Stimulated activated CD4-positive, alpha-beta T cell treated with anti-CD3 and anti-CD28 coated beads, Interleukin-1b, Interleukin-23, amount 100 ng/mL, for 24 hours (primary cell): ENCODE data around the gene MTFP1.
"Not testable (repeated sequence)": the region's sequence is repeated elsewhere in the genome, so short reads cannot be mapped to it uniquely, and the experiment has no call there.

Source experiments
- DNase-seq, 4 experiments: peaks; one replicate each; pipeline ENCODE4 v3.0.0-alpha.2; 2020; ENCODE audit warnings: low read depth in 4 of 4, low spot score in 1 of 4

MTFP1 gene

DNA sequence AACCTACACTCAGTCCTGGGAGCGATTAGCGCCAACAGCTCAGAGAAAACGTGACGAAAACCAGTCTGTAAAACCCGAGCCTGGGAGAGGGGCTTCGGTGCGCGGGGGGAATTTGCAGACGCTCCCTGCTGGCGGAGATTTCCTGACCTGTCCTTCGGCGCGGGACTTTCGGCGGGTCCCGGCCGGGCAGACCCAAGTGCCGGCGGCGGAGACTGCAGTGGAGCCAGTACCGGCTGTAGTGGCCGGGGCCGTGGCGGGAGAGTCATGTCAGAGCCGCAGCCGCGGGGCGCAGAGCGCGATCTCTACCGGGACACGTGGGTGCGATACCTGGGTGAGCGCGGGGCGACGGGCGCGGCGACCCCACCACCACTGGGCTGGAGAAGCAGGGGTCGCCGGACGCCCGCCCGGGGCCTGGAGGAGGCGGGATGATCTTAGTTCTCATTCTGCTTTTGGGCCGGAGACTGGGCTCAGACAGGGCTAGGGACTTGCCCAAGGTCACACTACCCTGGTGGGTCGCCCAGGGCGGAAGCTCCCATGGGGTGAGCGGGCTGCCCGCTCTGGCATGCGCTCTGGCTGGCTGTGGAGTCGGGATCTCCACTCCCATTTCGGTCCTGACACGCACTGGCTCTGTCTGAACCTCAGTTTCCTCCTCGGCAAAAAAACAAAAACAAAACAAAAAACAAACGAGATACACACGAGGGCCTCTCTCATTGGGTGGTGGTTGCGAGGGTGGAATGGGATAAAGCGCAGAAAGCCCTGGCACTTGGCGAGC lies at the start of gene MTFP1:
Gene MTFP1 (plus strand): TSS at position 153 of the 772 bp plus-strand sequence. CDS start 112 bp downstream, at position 265.
- DNase-seq: peak in 3 of 4 experiments; percentile 27 to 38 (median 36)

DNA sequence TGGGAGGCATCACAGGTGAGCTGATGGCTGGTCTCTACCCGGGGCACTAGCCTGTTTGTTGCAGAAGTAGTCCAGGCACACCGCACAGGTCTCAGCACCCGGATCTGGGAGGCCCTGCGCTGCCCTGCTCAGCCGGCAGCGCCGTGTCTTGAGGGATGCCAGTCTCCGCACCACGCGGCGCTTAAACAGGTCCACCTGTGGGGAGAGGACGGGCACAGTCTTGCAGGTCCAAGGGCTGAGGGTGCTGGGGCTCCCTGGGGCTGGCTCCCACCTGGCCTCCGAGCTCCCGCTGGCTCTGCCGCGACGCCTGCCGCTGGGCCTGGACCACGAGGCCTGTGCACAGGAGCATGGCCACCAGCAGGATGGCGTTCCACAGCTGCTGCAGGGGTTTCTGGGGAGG lies 45.6 kb upstream of the MTFP1 start:
- no peak for DNase-seq

- no peak for DNase-seq
Measured at GRCh38 chr22:30381264-30381663, 44.3 kb upstream of the MTFP1 start.

GRCh38 chr22:30382340-30382739 lies 43.2 kb upstream of the MTFP1 start:
- DNase-seq: no peak

DNA sequence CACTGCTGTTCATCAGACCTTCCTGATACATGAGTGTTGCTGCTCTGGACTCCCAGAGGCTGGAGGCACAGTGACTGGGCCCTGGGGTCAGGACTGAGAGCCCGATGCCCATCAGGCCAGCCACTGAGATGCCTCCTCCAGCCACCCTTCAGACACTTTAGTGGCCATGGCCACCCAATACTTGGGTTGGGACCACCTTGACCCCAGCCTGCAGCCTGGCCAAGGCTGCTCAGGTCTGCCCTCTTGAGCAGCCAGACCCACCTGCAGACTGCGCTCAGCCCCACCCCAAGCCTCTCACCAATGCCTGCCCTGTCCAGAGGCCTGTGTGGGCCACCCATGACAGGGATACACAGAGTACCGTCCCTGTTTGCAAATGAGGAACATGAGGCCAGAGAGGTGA lies 42.5 kb upstream of the MTFP1 start:
- DNase-seq: no peak

- no peak for DNase-seq
Measured at GRCh38 chr22:30385942-30386341, 39.6 kb upstream of the MTFP1 start.

DNA sequence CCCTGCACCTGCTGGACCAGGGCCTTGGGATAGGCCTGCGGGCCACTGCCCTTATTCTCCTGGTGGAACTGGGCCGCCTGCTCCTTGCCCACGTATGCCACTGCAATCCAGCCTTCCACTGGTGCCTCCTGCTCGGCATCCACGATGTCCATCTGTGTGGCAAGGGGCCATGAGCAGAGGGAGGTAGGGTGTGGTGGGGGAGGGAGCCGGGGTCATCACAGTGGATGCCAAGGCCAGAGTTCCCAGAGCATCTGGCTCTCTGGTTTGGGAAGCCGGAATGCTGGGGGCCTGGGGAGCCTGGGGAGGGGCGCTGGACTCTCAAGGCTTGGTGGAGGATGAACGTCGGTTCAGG lies 39.0 kb upstream of the MTFP1 start:
- DNase-seq: no peak

DNA sequence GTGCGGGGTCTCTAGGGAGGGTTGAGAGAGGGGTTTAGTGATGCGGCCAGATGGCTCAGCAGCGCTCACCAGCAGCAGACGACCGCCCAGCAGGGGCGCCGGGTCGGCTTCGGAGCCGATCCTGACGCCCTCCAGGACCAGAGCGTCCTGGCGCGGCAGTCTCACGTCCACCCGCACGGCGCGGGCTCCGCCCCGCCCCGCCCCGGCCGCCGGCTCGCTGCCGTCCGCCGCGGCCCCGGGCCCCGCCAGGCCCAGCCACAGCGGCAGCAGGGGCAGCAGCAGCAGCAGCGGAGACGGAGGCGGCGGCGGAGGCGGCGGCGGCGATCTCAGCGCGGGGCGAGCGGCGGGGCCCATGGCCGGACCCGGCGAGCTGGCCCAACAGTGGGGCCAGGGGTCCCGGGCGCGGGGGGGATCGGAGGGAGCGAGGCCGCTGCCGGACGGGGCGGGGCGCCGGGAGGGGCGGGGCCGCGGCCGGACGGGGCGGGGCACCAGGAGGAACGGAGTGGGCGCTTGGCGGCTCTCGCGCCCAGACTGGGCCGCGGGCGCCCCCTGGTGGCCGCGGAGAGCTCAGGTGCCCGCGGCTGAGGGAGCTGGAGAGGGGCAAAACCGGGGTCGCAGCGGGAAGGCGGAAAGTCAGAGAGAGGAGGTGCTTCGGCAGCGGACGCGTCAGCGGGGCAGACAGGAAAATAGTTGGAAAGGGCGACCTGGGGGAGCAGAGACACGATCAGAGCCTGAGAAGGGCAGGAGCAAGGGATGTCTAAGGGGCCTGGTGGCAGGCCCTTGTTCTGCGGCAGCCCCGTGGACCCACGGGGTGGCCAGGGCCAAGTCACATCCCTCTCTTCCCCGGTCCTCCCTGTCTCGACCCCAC lies 38.4 kb upstream of the MTFP1 start, which contains the start of gene RNF215:
Gene RNF215 (minus strand): TSS at position 452 of the 868 bp plus-strand sequence. CDS start 98 bp downstream, at position 354.
- DNase-seq: peak; percentile 57 to 74 (median 63)

GRCh38 chr22:30390974-30391691 lies 34.4 kb upstream of the MTFP1 start:
- peak; percentile 51 to 70 (median 58) for DNase-seq

GRCh38 chr22:30392661-30393321 lies 32.8 kb upstream of the MTFP1 start:
- DNase-seq: no peak

DNA sequence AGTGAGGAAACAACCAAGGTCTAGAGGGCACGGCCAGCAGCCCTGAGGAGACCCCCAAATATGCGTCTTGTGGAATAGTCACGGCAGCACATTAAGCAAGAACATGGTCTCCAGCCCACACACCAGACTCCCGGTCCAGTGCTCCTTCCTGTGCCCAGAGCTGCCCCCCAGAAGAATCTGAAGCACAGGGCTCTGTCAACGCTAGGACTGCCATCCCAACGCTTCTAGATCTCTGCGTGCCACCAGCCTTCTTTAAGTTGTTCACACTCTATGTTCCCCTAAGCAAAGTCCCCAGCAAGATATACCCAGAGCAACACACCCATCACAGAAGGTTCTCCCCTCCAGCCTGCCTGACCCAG lies 32.3 kb upstream of the MTFP1 start:
- no peak for DNase-seq

- no peak for DNase-seq
Measured at GRCh38 chr22:30393885-30394284, 31.7 kb upstream of the MTFP1 start.

DNA sequence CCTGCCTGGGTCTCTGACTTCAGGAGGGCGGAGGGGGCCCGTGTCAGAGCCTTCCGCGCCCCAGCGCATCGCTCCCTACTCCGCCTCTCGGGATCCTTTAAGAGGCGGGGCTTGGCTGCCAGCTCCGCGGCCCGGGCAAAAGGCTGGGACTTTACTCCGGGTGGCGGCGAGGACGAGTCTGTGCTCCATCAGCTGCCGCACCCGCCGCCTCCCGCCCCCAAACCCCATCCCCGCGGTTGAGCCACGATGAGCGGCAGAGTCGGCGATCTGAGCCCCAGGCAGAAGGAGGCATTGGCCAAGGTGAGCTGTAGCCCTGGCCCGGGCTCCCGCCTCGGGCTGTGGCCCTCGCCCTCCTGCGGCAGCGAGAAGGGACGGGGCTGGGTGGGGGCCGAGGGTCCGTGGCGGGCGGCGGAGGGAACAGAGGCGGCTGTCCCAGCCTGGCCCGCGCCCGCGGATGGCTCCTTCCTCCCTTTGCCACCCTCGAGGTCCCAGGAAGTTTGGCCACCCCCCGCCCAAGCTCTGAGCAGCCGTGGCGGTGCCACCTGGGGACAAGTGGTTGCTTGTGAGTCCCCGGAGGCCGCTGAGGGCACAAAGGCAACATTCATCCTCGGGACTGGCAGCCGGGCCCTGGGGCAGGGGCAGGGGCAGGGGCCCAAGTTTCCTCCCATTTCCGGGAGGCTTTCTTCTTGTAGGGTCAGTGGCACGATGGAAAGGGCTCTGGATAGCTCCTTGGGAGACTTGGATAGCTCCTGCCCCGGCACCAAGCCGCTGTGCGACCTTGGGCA lies 28.5 kb upstream of the MTFP1 start, which contains the start of gene SEC14L2:
Gene SEC14L2 (plus strand): TSS at position 148 of the 785 bp plus-strand sequence. CDS start 99 bp downstream, at position 247.
- peak in 3 of 4 experiments; percentile 33 to 68 (median 51) for DNase-seq

DNA sequence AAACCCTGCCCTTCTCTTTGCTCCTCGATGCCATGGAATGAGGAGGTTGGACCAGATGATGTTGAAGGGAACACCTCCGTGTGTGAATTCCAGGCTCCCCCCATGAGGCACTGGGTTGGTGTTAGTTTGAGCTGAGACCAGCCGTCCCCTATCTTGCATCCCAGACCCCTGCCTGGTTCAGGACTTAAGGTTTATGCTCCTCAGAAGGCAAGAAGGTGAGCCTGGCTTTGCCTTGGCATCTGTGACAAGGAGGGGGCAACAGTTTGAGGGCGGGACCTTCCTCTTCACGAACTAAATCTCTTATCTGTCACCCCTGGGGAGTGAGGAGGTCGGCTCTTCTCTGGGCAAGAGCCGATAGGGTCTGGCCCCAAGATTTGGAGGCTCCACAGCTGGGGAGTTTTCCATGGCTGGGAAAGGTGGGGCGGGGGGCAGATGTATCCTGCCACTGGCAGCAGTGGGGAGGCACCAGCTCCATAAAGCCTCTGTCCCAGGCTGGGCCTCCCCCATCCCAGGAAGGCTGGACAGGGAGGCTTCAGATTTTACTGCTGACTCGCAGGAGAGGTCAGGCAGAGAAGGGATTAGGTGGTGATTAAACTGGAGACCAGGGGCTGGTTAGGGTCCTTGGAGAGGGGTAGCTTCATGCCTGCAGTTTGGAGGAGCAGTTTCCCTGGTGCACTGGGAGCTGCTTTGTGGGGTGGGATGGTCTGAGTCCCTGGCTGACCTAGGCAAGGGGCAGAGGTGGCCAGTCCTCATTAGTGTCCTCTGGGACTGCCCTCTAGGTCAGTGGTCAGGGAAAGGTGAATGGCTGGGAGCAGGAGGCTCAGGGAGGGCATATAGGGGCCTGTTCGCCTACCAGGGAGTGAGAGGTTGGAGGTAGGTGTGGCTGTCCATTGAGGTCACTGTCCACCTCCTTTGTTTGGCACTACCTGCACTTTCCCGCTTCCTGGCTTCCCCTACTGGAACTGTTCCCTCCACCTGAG lies 27.6 kb upstream of the MTFP1 start:
- no peak for DNase-seq

- no peak for DNase-seq
Measured at GRCh38 chr22:30398685-30399680, 26.6 kb upstream of the MTFP1 start.

- no peak for DNase-seq
Measured at GRCh38 chr22:30399718-30400117, 25.9 kb upstream of the MTFP1 start.

DNA sequence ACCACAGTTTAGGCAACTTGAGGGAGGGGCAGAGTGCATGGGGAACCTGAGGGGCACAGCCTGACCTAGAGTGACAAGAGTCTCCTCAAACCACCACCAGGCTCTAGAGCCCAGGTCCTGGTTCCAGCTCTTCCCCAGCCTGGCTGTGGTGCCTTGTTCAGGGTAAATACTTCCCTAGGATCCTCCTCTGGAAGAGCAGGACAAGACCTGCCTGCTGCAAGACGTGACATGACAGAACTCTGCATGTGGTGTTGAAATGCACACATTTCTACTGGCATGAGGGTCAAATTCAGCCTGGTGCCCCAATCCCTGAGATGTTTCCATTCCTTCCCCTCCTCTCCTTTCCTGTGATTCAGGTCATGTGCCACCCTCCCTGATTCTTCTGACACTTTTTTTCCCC lies 25.4 kb upstream of the MTFP1 start:
- DNase-seq: no peak

- DNase-seq: not testable (repeated sequence)
Measured at GRCh38 chr22:30401024-30401423, 24.5 kb upstream of the MTFP1 start.
